ENCODE measurements around the gene UGT1A4.

GRCh38 chr2:233758141-233758540 lies 39.6 kb downstream of the UGT1A4 start:
- TF ChIP-seq POLR2AphosphoS5 (IDR thresholded peaks at IDR 0.05; ENCODE audit: low read depth, low read length) (no peak), TAF1 (IDR thresholded peaks at IDR 0.05; ENCODE audit: borderline replicate concordance, insufficient read depth, low read length) (no peak), REST (IDR thresholded peaks at IDR 0.05; ENCODE audit: insufficient read depth in 1 of 2, low read depth in 2 of 2, low read length in 2 of 2) (no peak), SIN3A (IDR thresholded peaks at IDR 0.05; ENCODE audit: borderline replicate concordance, insufficient read depth, low read length) (no peak), FOXP2 (optimal IDR thresholded peaks at IDR 0.05; ENCODE audit: borderline replicate concordance, extremely low read depth, extremely low read length, insufficient read depth) (no peak)

Measured in PFSK-1 (cell line).